ENCODE data around the gene FNDC1. TPM values are rescaled to one million over a fixed set of nuclear protein-coding genes. Genes with fewer than 3 reads are reported as not detected.

FNDC1 gene
- total and polyA plus RNA-seq, 10 of the 15 experiments (the other 5 are each of a cell fraction or from before 2014, with no cell fraction given), result not detected

- Histone ChIP-seq H3K4me2 (ENCODE audit: control insufficient read depth, insufficient read depth) (no peak overlapping the region), H3K36me3 (ENCODE audit: control insufficient read depth in 2 of 2, insufficient read depth in 2 of 2, low read length in 1 of 2) (no peaks in the 10 kb centered on the region), H2AFZ (ENCODE audit: control insufficient read depth, low read depth, low read length) (no peak overlapping the region), H4K20me1 (ENCODE audit: control insufficient read depth, insufficient read depth) (no peaks in the 10 kb centered on the region), H3K9me3 (replicated peaks; ENCODE audit: control insufficient read depth, insufficient read depth, low read length) (no peaks in the 10 kb centered on the region), H3K4me1 (ENCODE audit: control insufficient read depth, insufficient read depth, low read length) (no peaks in the 10 kb centered on the region), H3K27me3 (replicated peaks in 1 of 2; ENCODE audit: control insufficient read depth in 2 of 2, insufficient read depth in 2 of 2, low read length in 1 of 2) (no peaks in the 10 kb centered on the region; a peak in 1 of 4 replicates), H3K9ac (ENCODE audit: control insufficient read depth, insufficient read depth, low read length) (no peak overlapping the region), H3K27ac (ENCODE audit: control insufficient read depth, insufficient read depth) (no peak overlapping the region), H3K79me2 (ENCODE audit: control insufficient read depth, insufficient read depth, low read length) (no peaks in the 10 kb centered on the region), H3K4me3 (no peak overlapping the region)
- ChIA-PET RAD21 (ENCODE audit: unreplicated experiment) (no interaction called here), SMC1A (ENCODE audit: uncharacterized antibody, unreplicated experiment) (no interaction called here), POLR2A (no interaction called here), CTCF (no interaction called here)
- DNase-seq (ENCODE audit: low read depth, low spot score), result no peak
- TF ChIP-seq, protein P1, sequence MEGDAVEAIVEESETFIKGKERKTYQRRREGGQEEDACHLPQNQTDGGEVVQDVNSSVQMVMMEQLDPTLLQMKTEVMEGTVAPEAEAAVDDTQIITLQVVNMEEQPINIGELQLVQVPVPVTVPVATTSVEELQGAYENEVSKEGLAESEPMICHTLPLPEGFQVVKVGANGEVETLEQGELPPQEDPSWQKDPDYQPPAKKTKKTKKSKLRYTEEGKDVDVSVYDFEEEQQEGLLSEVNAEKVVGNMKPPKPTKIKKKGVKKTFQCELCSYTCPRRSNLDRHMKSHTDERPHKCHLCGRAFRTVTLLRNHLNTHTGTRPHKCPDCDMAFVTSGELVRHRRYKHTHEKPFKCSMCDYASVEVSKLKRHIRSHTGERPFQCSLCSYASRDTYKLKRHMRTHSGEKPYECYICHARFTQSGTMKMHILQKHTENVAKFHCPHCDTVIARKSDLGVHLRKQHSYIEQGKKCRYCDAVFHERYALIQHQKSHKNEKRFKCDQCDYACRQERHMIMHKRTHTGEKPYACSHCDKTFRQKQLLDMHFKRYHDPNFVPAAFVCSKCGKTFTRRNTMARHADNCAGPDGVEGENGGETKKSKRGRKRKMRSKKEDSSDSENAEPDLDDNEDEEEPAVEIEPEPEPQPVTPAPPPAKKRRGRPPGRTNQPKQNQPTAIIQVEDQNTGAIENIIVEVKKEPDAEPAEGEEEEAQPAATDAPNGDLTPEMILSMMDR (IDR thresholded peaks at IDR 0.05 in 2 of 3, conservative IDR thresholded peaks at IDR 0.05 in 1 of 3; ENCODE audit: control insufficient read depth in 2 of 3, extremely low read depth in 1 of 3, insufficient read depth in 1 of 3, low read depth in 3 of 3, low read length in 3 of 3), result 0 out of 6 replicates have a peak, but pooled peaks of 2 of the 3 experiments have one; percentile 7 to 17
- no peak for TF ChIP-seq E2F4 (IDR thresholded peaks at IDR 0.05; ENCODE audit: low read depth, low read length)
- no peak for TF ChIP-seq JUNB (IDR thresholded peaks at IDR 0.05)
- WGBS (ENCODE audit: insufficient coverage, insufficient replicate concordance, low lambda C conversion rate, missing lambda C conversion rate), result 13% methylated on average over 4 of the region's 4 CpGs
- intact Hi-C loops (cut with micrococcal nuclease; ENCODE audit: unreplicated experiment), result no loop called here
- in situ Hi-C loops (cut with MboI), result no loop called here
- peak; percentile 56 for ATAC-seq
- BruUV-seq (replicated peaks), result no TSS peak
- no peak for FAIRE-seq
Observed at GRCh38 chr6:159311618-159312017, 142.4 kb downstream of the FNDC1 start.

DNA sequence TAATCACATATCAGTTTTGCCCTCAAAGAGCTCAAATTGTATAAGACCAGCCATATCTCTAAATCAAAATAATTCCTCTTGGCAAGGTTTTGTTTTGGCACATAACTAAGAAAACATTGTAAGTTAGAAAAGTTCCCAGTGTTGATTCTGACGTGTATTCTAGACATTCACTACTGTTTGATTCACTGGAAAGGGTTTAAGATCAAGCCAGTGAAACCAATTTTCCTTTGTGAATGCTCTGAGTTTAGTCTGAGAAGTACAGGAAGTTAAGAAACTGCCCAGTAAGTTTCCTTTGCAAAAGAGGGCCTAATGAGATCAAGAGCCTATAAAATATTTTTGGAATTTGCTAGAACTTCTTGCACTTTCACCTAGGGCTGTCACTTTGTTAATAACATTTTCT, 143.0 kb downstream of the FNDC1 start:
- RAD21 ChIA-PET (ENCODE audit: unreplicated experiment), result no interaction called here
- no TSS peak for BruUV-seq (replicated peaks)
- POLR2A ChIA-PET, result no interaction called here

More for the DNA sequence above, 143.0 kb downstream of the FNDC1 start:
- H2AFZ ChIP-seq (ENCODE audit: control insufficient read depth, low read depth, low read length), result no peak overlapping the region
- no peak overlapping the region for H3K27ac ChIP-seq (ENCODE audit: control insufficient read depth, insufficient read depth)
- no peaks in the 10 kb centered on the region for H3K4me1 ChIP-seq (ENCODE audit: control insufficient read depth, insufficient read depth, low read length)
- TF ChIP-seq, protein P2, sequence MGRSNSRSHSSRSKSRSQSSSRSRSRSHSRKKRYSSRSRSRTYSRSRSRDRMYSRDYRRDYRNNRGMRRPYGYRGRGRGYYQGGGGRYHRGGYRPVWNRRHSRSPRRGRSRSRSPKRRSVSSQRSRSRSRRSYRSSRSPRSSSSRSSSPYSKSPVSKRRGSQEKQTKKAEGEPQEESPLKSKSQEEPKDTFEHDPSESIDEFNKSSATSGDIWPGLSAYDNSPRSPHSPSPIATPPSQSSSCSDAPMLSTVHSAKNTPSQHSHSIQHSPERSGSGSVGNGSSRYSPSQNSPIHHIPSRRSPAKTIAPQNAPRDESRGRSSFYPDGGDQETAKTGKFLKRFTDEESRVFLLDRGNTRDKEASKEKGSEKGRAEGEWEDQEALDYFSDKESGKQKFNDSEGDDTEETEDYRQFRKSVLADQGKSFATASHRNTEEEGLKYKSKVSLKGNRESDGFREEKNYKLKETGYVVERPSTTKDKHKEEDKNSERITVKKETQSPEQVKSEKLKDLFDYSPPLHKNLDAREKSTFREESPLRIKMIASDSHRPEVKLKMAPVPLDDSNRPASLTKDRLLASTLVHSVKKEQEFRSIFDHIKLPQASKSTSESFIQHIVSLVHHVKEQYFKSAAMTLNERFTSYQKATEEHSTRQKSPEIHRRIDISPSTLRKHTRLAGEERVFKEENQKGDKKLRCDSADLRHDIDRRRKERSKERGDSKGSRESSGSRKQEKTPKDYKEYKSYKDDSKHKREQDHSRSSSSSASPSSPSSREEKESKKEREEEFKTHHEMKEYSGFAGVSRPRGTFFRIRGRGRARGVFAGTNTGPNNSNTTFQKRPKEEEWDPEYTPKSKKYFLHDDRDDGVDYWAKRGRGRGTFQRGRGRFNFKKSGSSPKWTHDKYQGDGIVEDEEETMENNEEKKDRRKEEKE (IDR thresholded peaks at IDR 0.05), result no peak
- TF ChIP-seq HDAC6 (IDR thresholded peaks at IDR 0.05; ENCODE audit: unreplicated experiment) (no peak), SMAD5 (IDR thresholded peaks at IDR 0.05; ENCODE audit: low read depth) (no peak)
- H3K9me3 ChIP-seq (replicated peaks; ENCODE audit: control insufficient read depth, insufficient read depth, low read length), result no peaks in the 10 kb centered on the region
- no peak overlapping the region for H3K4me3 ChIP-seq
- FAIRE-seq (no peak), ATAC-seq (no peak), DNase-seq (ENCODE audit: low read depth, low spot score) (no peak)
- H4K20me1 ChIP-seq (ENCODE audit: control insufficient read depth, insufficient read depth), result no peaks in the 10 kb centered on the region
- CTCF ChIA-PET, result no interaction called here
- no peak overlapping the region for H3K4me2 ChIP-seq (ENCODE audit: control insufficient read depth, insufficient read depth)
- SMC1A ChIA-PET (ENCODE audit: uncharacterized antibody, unreplicated experiment), result interaction anchor here (1.5 kb wide), 1 partner anchor 341 kb away, joined by 3 read pairs; no protein-coding TSS in a partner anchor
- in situ Hi-C loops (cut with MboI), result no loop called here
- H3K79me2 ChIP-seq (ENCODE audit: control insufficient read depth, insufficient read depth, low read length), result no peaks in the 10 kb centered on the region
- H3K9ac ChIP-seq (ENCODE audit: control insufficient read depth, insufficient read depth, low read length), result no peak overlapping the region
- 0% methylated on average over 1 of the region's 1 CpG for WGBS (ENCODE audit: insufficient coverage, insufficient replicate concordance, low lambda C conversion rate, missing lambda C conversion rate)
- intact Hi-C loops (cut with micrococcal nuclease; ENCODE audit: unreplicated experiment), result no loop called here
- H3K36me3 ChIP-seq (ENCODE audit: control insufficient read depth in 2 of 2, insufficient read depth in 2 of 2, low read length in 1 of 2), result no peaks in the 10 kb centered on the region
- no peaks in the 10 kb centered on the region; a peak in 1 of 4 replicates for H3K27me3 ChIP-seq (replicated peaks in 1 of 2; ENCODE audit: control insufficient read depth in 2 of 2, insufficient read depth in 2 of 2, low read length in 1 of 2)
